ENCODE results near the gene ADORA2A.

ADORA2A gene

GRCh38 chr22:24392218-24392931 lies 35.0 kb upstream of the ADORA2A start:
- Histone ChIP-seq H3K27me3 (ENCODE audit: control insufficient read depth, insufficient read depth, low read length) (no peaks in the 10 kb centered on the region), H3K4me3 (ENCODE audit: low read depth, low read length) (no peak overlapping the region), H3K27ac (ENCODE audit: low read depth, low read length) (no peak overlapping the region), H3K9ac (ENCODE audit: low read length) (no peak overlapping the region), H3K36me3 (ENCODE audit: control insufficient read depth, insufficient read depth, low read length) (peaks cover 23% of the 10 kb centered on the region; the same call in 1 of the 2 replicates), H3K4me1 (ENCODE audit: control insufficient read depth, insufficient read depth, low read length) (no peaks in the 10 kb centered on the region), H3K9me3 (ENCODE audit: control insufficient read depth, insufficient read depth, low read depth, low read length) (no peaks in the 10 kb centered on the region)

- Histone ChIP-seq H3K36me3 (ENCODE audit: control insufficient read depth, insufficient read depth, low read length) (peaks cover 28% of the 10 kb centered on the region), H3K27me3 (ENCODE audit: control insufficient read depth, insufficient read depth, low read length) (no peaks in the 10 kb centered on the region), H3K27ac (ENCODE audit: low read depth, low read length) (no peak overlapping the region), H3K9me3 (ENCODE audit: control insufficient read depth, insufficient read depth, low read depth, low read length) (no peaks in the 10 kb centered on the region), H3K9ac (ENCODE audit: low read length) (no peak overlapping the region), H3K4me3 (ENCODE audit: low read depth, low read length) (no peak overlapping the region), H3K4me1 (ENCODE audit: control insufficient read depth, insufficient read depth, low read length) (no peaks in the 10 kb centered on the region)
These were observed 34.3 kb upstream of the ADORA2A start for GRCh38 chr22:24393012-24393559.

DNA sequence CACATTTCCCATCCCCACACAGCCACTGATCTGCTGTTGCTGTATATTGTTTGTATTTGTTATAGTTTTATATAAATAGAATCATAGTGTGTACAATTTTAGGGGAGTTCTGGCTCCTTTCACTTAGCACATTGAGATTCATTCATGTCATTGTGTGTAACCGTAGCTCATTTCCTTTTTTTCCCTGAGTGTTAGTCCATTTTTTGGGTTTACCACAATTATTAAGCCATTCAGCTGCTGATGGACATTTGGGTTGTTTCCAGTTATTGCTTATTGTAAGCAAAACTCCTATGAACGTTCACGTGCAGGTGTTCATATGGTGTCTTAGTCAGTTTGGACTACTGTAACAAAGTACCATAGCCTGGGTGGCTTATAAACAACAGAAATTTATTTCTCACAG lies 33.6 kb upstream of the ADORA2A start:
- peaks cover 36% of the 10 kb centered on the region for H3K36me3 ChIP-seq (ENCODE audit: control insufficient read depth, insufficient read depth, low read length)
- no peak overlapping the region for H3K4me3 ChIP-seq (ENCODE audit: low read depth, low read length)
- no peak overlapping the region for H3K9ac ChIP-seq (ENCODE audit: low read length)
- H3K9me3 ChIP-seq (ENCODE audit: control insufficient read depth, insufficient read depth, low read depth, low read length), result no peaks in the 10 kb centered on the region
- no peaks in the 10 kb centered on the region for H3K27me3 ChIP-seq (ENCODE audit: control insufficient read depth, insufficient read depth, low read length)
- H3K4me1 ChIP-seq (ENCODE audit: control insufficient read depth, insufficient read depth, low read length), result no peaks in the 10 kb centered on the region
- H3K27ac ChIP-seq (ENCODE audit: low read depth, low read length), result no peak overlapping the region

DNA sequence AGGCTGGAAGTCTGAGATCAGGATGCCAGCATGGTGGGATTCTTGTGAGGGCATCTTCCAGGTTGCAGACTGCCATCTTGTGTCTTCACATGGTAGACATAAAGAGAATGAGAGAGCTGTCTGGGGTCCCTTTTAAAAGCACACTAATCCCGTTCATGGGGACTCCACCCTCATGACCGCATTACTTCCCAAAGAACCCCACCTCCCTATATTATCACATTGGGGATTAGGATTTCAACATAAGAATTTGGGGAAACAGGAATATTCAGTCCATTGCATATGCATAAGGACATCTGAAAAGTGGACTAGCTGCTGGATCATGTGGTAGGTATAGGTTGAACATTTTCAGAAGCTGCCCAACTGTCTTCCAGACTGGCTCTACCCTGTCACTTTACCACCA lies 33.1 kb upstream of the ADORA2A start:
- H3K4me3 ChIP-seq (ENCODE audit: low read depth, low read length), result no peak overlapping the region
- H3K9me3 ChIP-seq (ENCODE audit: control insufficient read depth, insufficient read depth, low read depth, low read length), result no peaks in the 10 kb centered on the region
- no peaks in the 10 kb centered on the region for H3K27me3 ChIP-seq (ENCODE audit: control insufficient read depth, insufficient read depth, low read length)
- peaks cover 37% of the 10 kb centered on the region for H3K36me3 ChIP-seq (ENCODE audit: control insufficient read depth, insufficient read depth, low read length)
- H3K9ac ChIP-seq (ENCODE audit: low read length), result no peak overlapping the region
- no peak overlapping the region for H3K27ac ChIP-seq (ENCODE audit: low read depth, low read length)
- no peaks in the 10 kb centered on the region for H3K4me1 ChIP-seq (ENCODE audit: control insufficient read depth, insufficient read depth, low read length)

GRCh38 chr22:24398409-24398808 lies 29.0 kb upstream of the ADORA2A start:
- Histone ChIP-seq H3K36me3 (ENCODE audit: control insufficient read depth, insufficient read depth, low read length) (peaks cover 51% of the 10 kb centered on the region), H3K4me1 (ENCODE audit: control insufficient read depth, insufficient read depth, low read length) (no peaks in the 10 kb centered on the region), H3K27ac (ENCODE audit: low read depth, low read length) (no peak overlapping the region), H3K9ac (ENCODE audit: low read length) (no peak overlapping the region), H3K27me3 (ENCODE audit: control insufficient read depth, insufficient read depth, low read length) (no peaks in the 10 kb centered on the region), H3K4me3 (ENCODE audit: low read depth, low read length) (no peak overlapping the region), H3K9me3 (ENCODE audit: control insufficient read depth, insufficient read depth, low read depth, low read length) (no peaks in the 10 kb centered on the region)

DNA sequence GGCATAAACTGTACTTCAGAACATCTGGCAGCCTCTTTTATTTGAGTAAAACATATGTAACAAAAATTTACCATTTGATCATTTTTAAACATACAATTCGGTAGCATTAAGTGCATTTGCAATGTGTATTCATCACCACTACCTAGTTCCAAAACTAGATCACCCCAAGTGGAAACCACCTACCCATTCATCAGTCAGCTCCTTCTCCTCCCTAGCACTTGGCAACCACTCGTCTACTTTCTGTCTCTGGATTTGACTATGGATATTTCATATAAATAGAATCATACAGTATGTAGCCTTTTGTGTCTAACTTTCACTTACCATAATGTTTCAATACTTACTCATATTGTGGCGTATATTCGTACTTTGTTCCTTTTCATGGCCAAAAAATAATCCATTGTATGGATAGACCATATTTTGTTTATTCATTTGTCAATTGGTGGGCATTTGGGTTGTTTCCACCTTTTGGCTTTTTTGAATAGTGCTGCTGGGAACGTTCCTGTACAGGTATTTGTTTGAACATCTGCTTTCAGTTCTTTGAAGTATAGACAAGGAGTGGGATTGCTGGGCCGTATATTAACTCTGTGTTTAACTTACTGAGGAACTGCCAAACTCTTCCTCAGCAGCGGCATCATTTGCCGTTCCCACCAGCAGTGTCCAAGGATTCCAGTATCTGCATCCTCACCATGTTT lies 27.2 kb upstream of the ADORA2A start:
- H3K4me3 ChIP-seq (ENCODE audit: low read depth, low read length), result no peak overlapping the region
- H3K27ac ChIP-seq (ENCODE audit: low read depth, low read length), result no peak overlapping the region
- no peaks in the 10 kb centered on the region for H3K4me1 ChIP-seq (ENCODE audit: control insufficient read depth, insufficient read depth, low read length)
- H3K9me3 ChIP-seq (ENCODE audit: control insufficient read depth, insufficient read depth, low read depth, low read length), result peaks cover 3% of the 10 kb centered on the region; the same call in 1 of the 2 replicates
- H3K36me3 ChIP-seq (ENCODE audit: control insufficient read depth, insufficient read depth, low read length), result peaks cover 65% of the 10 kb centered on the region
- H3K27me3 ChIP-seq (ENCODE audit: control insufficient read depth, insufficient read depth, low read length), result no peaks in the 10 kb centered on the region
- H3K9ac ChIP-seq (ENCODE audit: low read length), result no peak overlapping the region

DNA sequence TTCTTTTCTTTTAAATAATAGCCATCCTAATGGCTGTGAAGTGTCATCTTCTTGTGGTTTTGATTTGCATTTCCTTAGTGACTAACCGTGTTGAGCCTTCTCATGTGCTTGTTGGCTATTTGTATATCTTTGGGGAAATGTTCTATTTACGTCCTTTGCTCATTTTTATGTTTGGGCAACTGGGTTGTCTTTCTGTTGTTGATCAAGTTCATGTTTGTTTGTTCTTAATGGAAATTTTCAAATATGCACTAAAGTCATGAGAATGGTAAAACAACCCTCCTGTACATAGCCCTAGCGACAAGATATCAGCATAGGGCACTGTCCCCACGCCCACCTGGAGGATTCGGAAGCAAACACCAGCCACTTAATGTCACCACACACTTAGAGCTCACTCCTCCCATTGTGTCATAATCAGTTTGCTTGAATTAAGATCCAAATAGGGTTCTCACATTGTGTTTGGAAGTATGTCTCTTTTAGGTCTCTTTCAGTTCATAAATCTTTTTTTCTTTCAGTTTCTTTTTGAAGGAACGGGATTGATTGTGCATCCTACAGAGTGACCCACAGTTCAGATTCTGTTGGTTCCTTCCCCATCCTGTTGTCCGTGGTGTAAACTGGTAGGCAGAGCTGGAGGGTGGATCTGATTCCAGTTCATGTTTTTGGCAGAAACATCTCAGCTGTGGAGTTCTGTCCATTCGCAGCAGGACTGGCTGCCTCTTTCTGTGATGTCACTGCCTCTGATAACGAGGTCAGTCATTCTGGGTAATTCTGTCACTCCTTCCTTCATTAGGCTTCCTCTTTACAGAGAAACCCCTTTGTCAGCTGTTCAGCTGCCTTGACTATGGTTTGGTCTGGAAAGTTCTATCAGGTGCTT lies 26.4 kb upstream of the ADORA2A start:
- Histone ChIP-seq H3K27me3 (ENCODE audit: control insufficient read depth, insufficient read depth, low read length) (no peaks in the 10 kb centered on the region), H3K4me1 (ENCODE audit: control insufficient read depth, insufficient read depth, low read length) (no peaks in the 10 kb centered on the region), H3K9ac (ENCODE audit: low read length) (no peak overlapping the region), H3K36me3 (ENCODE audit: control insufficient read depth, insufficient read depth, low read length) (peaks cover 59% of the 10 kb centered on the region), H3K9me3 (ENCODE audit: control insufficient read depth, insufficient read depth, low read depth, low read length) (peaks cover 3% of the 10 kb centered on the region; the same call in 1 of the 2 replicates), H3K27ac (ENCODE audit: low read depth, low read length) (no peak overlapping the region), H3K4me3 (ENCODE audit: low read depth, low read length) (no peak overlapping the region)

DNA sequence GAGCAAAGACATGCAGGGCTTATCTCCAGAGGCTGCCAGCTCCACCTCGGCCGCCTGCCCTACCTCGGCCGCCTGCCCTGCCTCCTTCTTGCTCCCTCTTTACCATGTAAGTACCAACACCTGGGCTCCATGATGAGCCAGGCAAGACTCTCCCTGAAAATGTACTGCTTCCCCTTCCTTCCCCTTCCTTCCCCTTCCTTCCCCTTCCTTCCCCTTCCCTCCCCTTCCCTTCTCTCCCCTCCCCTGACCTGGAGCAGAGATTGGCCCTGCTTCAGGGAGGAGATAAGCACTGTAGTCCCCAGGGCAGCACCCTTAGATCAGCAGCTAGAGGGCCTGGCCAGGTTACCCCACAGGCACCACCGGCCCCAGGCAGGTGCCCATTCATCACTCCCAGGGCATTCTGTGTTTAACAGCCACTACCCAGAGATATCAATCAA lies 25.4 kb upstream of the ADORA2A start:
- no peaks in the 10 kb centered on the region for H3K27me3 ChIP-seq (ENCODE audit: control insufficient read depth, insufficient read depth, low read length)
- no peak overlapping the region for H3K9ac ChIP-seq (ENCODE audit: low read length)
- no peak overlapping the region for H3K4me3 ChIP-seq (ENCODE audit: low read depth, low read length)
- H3K4me1 ChIP-seq (ENCODE audit: control insufficient read depth, insufficient read depth, low read length), result peaks cover 9% of the 10 kb centered on the region; the same call in 1 of the 2 replicates
- peaks cover 3% of the 10 kb centered on the region; the same call in 1 of the 2 replicates for H3K9me3 ChIP-seq (ENCODE audit: control insufficient read depth, insufficient read depth, low read depth, low read length)
- H3K36me3 ChIP-seq (ENCODE audit: control insufficient read depth, insufficient read depth, low read length), result peaks cover 53% of the 10 kb centered on the region
- no peak overlapping the region for H3K27ac ChIP-seq (ENCODE audit: low read depth, low read length)

DNA sequence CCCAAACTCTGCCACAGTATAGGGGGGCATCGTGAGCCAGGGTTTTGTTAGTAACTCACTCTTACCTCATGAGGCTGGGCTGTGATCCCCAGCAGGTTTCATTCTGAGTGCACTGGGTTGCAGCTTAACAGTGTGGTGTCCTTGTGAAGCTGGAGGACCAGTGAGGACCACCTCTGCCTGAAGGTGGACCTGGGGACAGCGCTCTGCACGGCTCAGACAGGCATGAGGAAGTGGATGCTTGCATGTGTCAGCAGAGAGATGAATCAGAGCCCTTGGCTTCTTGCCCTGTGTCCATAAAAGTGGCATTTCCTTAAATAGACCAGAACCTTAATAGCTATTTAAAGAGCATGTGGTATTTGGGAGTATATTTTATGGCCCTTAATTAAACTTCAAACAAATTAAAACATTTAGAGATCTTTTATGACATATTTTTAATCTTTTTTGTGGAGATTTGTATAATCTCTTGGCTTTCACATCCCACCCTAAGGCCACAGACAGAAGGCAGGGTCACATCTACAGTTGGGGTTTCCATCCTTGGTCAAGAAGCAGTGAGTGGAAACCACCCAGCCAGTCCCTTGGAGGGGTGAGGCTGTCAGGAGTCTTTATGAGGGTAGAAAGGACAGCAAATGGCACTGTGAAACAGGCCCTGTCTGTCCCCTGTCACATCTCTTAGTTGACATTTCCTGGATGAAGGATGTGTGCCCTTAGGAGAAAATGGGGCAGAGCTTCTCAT lies 24.8 kb upstream of the ADORA2A start:
- Histone ChIP-seq H3K4me3 (ENCODE audit: low read depth, low read length) (no peak overlapping the region), H3K36me3 (ENCODE audit: control insufficient read depth, insufficient read depth, low read length) (peaks cover 48% of the 10 kb centered on the region), H3K9me3 (ENCODE audit: control insufficient read depth, insufficient read depth, low read depth, low read length) (peaks cover 3% of the 10 kb centered on the region; the same call in 1 of the 2 replicates), H3K27me3 (ENCODE audit: control insufficient read depth, insufficient read depth, low read length) (no peaks in the 10 kb centered on the region), H3K4me1 (ENCODE audit: control insufficient read depth, insufficient read depth, low read length) (peaks cover 10% of the 10 kb centered on the region; the same call in 1 of the 2 replicates), H3K27ac (ENCODE audit: low read depth, low read length) (no peak overlapping the region), H3K9ac (ENCODE audit: low read length) (no peak overlapping the region)

GRCh38 chr22:24403346-24403745 lies 24.1 kb upstream of the ADORA2A start:
- H3K9ac ChIP-seq (ENCODE audit: low read length), result no peak overlapping the region
- H3K4me3 ChIP-seq (ENCODE audit: low read depth, low read length), result no peak overlapping the region
- H3K9me3 ChIP-seq (ENCODE audit: control insufficient read depth, insufficient read depth, low read depth, low read length), result peaks cover 3% of the 10 kb centered on the region; the same call in 1 of the 2 replicates
- H3K27me3 ChIP-seq (ENCODE audit: control insufficient read depth, insufficient read depth, low read length), result no peaks in the 10 kb centered on the region
- no peak overlapping the region for H3K27ac ChIP-seq (ENCODE audit: low read depth, low read length)
- peaks cover 10% of the 10 kb centered on the region; the same call in 1 of the 2 replicates for H3K4me1 ChIP-seq (ENCODE audit: control insufficient read depth, insufficient read depth, low read length)
- H3K36me3 ChIP-seq (ENCODE audit: control insufficient read depth, insufficient read depth, low read length), result peaks cover 42% of the 10 kb centered on the region

Measured in HUES6 (cell line).